Activated T-helper 2 cell treated with anti-CD3 and anti-CD28 coated beads, Interferon-gamma antibody, Interleukin-2, Interleukin-4, amounts not matched to agents 10 μg/mL and 5 μg/mL and 100 μg/mL, durations not matched to agents 14 hours and 24 hours and 36 hours (primary cell): ENCODE results near the gene HOGA1. TPM values are rescaled to one million over a fixed set of nuclear protein-coding genes. Genes with fewer than 3 reads are reported as not detected.

ENCODE experiments used
- DNase-seq: peaks from one replicate; pipeline ENCODE4 v3.0.0; 2021; ENCODE audit warnings: low spot score
- H3K27ac Mint-ChIP-seq: one replicate; pipeline ENCODE4 v1.8.0; 2021; ENCODE audit warnings: mixed read lengths
- H3K27me3 Mint-ChIP-seq: one replicate; pipeline ENCODE4 v1.8.0; 2021; ENCODE audit warnings: low read depth, mixed read lengths
- H3K36me3 Mint-ChIP-seq: one replicate; pipeline ENCODE4 v1.8.0; 2021; ENCODE audit warnings: low read depth, mixed read lengths
- H3K4me1 Mint-ChIP-seq: one replicate; pipeline ENCODE4 v1.8.0; 2021; ENCODE audit warnings: low read depth, mixed read lengths
- H3K4me3 Mint-ChIP-seq: one replicate; pipeline ENCODE4 v1.8.0; 2021; ENCODE audit warnings: low read depth, mild to moderate bottlenecking, moderate library complexity, mixed read lengths
- H3K9me3 Mint-ChIP-seq: one replicate; pipeline ENCODE4 v1.8.0; 2021; ENCODE audit warnings: mixed read lengths
- intact Hi-C: fragments of 100-400 bp; cut with micrococcal nuclease; formaldehyde crosslinking; loops from one replicate; pipeline ENCODE4 v1.15.1; 2023
- total RNA-seq: library from RNA; stranded (reverse); gene quantifications from 2 replicates; pipeline ENCODE4 v1.2.3, GENCODE V29; 2022

The HOGA1 gene
- not detected in 2 replicates for total RNA-seq

DNA sequence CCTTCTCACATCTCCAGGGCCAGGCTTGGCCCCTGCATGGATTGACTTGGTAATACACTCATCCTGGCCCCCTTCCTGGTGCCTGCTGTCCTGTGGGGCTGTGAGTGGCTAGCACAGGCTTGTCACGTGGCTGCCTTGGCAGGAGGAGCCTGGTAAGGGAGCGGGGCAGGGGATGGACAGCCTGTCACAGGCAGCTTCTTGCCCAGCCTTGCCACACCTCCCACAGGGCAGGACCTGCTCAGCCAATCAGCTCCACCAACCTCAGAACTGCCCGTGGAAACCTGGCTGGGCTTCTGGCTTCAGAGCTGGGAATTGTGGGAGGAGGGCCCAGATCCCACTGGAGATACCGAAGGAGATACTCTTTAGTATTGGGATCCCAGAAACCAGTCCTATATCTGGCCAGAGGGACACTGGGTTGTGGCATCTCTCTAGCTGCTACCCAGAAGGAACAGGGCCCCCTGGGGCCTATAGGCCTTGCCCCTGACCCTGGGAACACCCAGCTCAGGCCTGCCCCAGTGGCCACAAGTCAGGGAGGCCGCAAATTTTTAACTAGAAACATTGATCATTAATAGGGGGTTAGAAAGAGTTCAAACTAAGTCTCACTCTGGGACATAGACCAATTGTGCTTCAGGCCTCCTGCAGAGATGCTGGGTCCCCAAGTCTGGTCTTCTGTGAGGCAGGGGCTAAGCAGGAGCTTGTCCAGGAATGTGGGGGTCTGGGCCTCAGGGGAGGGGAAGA is at the start of gene HOGA1:
TSS of gene HOGA1 (plus strand) at position 330 of the 738 bp plus-strand sequence. CDS start at position 645, 315 bp downstream.
- Mint-ChIP-seq H3K4me3 (no peak within 1 kb of the TSS), H3K27me3 (peaks cover 2% of the 10 kb centered on the region), H3K36me3 (no peaks in the 10 kb centered on the region), H3K4me1 (no peaks in the 10 kb centered on the region), H3K9me3 (no peaks in the 10 kb centered on the region), H3K27ac (no peak within 1 kb of the TSS)
- DNase-seq = no peak
- intact Hi-C loops = no loop called here

DNA sequence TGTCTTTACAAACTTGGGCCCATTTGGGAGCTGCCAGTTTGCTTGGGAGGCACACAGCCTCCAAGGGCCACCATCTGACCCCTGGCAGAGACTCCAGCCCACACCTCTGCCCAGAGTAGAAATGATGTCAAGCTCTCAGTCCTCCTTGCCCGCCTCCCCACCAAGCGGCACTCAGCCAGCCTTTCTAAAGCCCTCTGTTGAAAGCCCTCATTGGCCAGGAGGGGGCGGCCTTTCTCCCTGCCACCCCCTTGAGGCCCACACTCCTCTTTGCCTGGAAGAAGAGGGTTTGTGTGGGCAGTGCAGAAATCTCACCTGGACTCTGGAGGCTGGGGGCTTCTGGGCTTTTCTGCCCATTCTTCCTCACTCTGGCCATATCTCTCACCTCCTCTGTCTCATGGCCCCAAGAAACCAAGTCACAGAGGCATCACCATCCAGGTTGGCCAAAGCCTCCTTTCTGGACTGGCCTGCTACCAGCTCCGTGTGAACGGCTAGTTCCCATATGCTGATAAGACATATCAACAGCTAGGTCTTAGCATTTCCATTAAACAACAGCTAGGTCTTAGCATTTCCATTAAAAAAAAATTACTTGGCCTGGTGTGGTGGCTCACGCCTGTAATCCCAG is 49.3 kb upstream of the HOGA1 start:
- H3K36me3 Mint-ChIP-seq = no peaks in the 10 kb centered on the region
- peaks cover 2% of the 10 kb centered on the region for H3K4me1 Mint-ChIP-seq
- no peaks in the 10 kb centered on the region for H3K27me3 Mint-ChIP-seq
- DNase-seq = no peak
- H3K9me3 Mint-ChIP-seq = no peaks in the 10 kb centered on the region
- no peak overlapping the region for H3K27ac Mint-ChIP-seq
- intact Hi-C loops = loop anchor here (1.0 kb wide), 1 partner anchor 18 kb away; no protein-coding TSS in a partner anchor
- no peak overlapping the region for H3K4me3 Mint-ChIP-seq

DNA sequence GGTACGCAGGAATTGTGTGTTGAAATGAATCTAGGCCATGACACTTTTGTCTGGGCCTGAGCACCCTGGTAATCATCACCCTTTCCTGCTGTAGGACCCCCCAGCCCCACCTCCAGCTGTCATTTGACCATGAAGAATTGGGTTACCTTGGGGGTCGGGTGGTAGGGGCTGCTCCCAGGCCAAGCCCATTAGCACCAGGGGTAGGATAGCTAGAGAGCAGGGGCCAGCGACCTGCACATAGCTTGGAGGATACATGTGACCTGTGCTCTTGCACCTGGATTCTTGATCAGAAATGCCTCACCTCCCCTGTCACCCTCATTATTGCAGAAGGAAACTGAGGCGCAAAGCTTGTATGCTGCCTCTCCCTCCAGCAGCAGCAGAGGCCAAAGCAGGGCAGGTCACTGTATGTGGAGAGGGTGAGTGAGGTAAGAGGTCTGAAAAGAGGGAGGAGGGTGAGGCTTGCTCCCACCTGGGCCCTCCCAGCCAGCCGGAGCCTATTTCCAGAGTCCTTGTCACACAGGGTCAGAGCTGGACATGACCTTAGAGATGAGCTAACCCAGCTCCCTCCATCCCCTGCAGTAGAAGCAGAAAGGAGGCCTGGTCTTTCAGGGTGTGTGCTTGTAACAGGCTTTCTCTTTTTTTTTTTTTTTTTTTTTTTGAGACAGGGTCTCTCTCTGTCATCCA is 46.9 kb upstream of the HOGA1 start:
- H3K27me3 Mint-ChIP-seq = no peaks in the 10 kb centered on the region
- no peak overlapping the region for H3K4me3 Mint-ChIP-seq
- no peak for DNase-seq
- intact Hi-C loops = no loop called here
- H3K4me1 Mint-ChIP-seq = peaks cover 8% of the 10 kb centered on the region
- no peak overlapping the region for H3K27ac Mint-ChIP-seq
- no peaks in the 10 kb centered on the region for H3K9me3 Mint-ChIP-seq
- no peaks in the 10 kb centered on the region for H3K36me3 Mint-ChIP-seq

DNA sequence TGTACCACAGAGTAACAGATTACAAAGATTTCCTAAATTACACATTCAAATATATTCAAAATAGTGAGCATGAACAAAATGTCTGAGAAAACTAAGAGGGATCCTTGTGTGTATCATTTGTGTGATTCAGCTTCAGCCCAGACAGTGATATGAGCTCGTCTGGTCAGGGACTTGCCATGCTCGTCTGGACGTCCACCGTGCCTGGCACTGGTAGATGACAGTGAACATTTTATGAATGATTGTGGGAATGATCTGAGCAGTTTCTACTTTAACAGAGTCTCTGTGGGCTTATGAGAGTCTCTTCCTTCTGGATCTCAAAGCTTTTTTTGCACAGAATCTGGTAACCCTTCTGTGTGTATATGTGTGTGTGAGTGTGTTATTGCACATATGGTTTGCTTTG is 45.8 kb upstream of the HOGA1 start:
- H3K9me3 Mint-ChIP-seq = no peaks in the 10 kb centered on the region
- intact Hi-C loops = no loop called here
- H3K27me3 Mint-ChIP-seq = no peaks in the 10 kb centered on the region
- peaks cover 18% of the 10 kb centered on the region for H3K4me1 Mint-ChIP-seq
- no peak for DNase-seq
- H3K27ac Mint-ChIP-seq = no peak overlapping the region
- no peaks in the 10 kb centered on the region for H3K36me3 Mint-ChIP-seq
- H3K4me3 Mint-ChIP-seq = no peak overlapping the region

DNA sequence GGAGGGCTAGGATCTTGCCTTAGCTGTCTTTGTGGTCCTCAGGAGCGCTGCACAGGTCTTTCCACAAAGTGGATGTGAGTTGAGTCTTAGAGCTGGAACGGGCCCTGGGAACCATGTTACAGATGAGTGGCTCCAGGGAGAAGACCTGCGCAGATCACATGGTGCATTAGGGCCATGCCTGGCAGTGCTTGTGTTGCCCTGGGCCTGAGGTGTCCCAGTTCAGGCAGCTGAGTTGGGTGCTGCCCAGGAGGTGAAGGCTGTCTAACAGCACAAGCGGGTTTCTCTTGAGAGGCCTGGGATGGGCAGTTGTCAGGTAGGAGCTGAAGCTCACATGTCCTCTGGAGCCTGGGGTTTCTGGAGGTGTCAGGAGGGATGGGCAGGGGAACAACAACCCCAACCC is 45.4 kb upstream of the HOGA1 start:
- Mint-ChIP-seq H3K4me3 (no peak overlapping the region), H3K36me3 (no peaks in the 10 kb centered on the region), H3K27ac (no peak overlapping the region), H3K27me3 (no peaks in the 10 kb centered on the region), H3K4me1 (peaks cover 22% of the 10 kb centered on the region), H3K9me3 (no peaks in the 10 kb centered on the region)
- intact Hi-C loops = no loop called here
- DNase-seq = no peak

DNA sequence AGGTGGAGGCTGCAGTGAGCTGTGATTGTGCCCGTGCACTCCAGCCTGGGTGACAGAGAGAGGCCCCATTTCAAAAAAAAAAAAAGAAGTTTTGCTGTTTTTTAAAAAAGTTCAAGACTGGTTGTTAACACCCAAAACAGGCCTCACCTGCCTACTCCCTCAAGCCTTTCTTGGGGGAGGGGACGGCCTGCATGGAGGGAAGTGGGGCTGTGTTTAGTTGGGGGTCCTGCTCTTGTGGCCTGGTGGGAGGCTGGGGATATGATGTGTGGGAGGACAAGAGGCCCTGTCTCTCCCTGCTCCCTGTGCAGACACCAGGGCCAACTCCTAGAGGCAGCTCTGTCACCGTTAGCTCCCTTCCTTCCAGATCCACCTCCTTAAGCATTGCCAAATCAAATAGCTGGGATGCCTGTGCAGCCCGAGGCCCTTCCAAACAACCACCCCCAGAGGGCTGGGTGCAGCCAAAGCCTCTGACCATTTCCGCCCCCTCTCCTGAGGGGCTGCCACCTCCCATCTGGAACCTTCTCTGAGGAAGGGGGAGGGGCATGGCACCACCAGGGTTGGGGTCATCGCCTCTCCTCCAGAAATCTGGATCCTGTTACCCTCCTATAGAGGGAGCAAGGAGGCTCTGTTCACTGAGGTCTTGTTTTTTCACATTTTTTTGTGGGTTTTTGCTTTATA is 44.5 kb upstream of the HOGA1 start:
- no peaks in the 10 kb centered on the region for H3K27me3 Mint-ChIP-seq
- no peak overlapping the region for H3K27ac Mint-ChIP-seq
- H3K4me3 Mint-ChIP-seq = no peak overlapping the region
- H3K4me1 Mint-ChIP-seq = peaks cover 21% of the 10 kb centered on the region
- intact Hi-C loops = no loop called here
- no peaks in the 10 kb centered on the region for H3K36me3 Mint-ChIP-seq
- H3K9me3 Mint-ChIP-seq = no peaks in the 10 kb centered on the region
- no peak for DNase-seq

DNA sequence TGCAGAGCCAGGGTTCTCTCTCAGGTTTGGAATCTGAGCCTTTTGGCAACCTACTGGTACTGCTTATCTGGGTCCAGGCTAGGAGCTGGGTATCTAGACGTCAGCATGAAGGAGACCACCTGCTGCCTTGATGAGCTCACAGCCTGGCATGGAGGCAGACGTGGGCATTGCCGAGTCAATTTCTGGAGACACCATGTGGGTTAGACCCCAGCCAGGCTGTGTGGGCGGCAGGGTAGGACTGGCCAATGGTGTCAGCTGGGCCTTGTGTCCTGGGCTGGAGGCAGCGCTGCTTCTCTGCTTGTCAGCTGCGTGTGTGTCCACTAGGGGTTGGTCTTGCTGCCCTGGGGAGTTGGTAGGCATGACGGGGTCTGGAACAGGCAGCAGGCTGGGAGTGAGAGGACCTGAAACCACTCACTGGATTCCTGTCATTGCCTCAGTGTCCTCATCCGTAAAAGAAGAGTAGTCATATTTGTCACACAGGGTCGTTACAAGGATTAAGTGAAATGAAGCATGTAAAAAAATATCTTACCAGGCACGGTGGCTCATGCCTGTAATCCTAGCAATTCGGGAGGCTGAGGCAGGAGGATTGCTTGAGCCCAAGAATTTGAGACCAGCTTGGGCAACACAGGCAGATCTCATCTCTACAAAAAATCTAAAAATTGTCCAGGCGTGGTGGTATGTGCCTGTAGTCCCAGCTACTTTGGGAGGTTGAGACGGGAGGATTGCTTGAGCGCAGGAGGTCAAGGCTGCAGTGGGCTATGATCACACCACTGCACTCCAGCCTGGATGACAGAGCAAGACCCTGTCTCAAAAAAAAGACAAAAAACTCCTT is 43.3 kb upstream of the HOGA1 start:
- H3K4me3 Mint-ChIP-seq = no peak overlapping the region
- DNase-seq = no peak
- peaks cover 22% of the 10 kb centered on the region for H3K4me1 Mint-ChIP-seq
- H3K27ac Mint-ChIP-seq = no peak overlapping the region
- H3K27me3 Mint-ChIP-seq = no peaks in the 10 kb centered on the region
- intact Hi-C loops = no loop called here
- no peaks in the 10 kb centered on the region for H3K36me3 Mint-ChIP-seq
- no peaks in the 10 kb centered on the region for H3K9me3 Mint-ChIP-seq

DNA sequence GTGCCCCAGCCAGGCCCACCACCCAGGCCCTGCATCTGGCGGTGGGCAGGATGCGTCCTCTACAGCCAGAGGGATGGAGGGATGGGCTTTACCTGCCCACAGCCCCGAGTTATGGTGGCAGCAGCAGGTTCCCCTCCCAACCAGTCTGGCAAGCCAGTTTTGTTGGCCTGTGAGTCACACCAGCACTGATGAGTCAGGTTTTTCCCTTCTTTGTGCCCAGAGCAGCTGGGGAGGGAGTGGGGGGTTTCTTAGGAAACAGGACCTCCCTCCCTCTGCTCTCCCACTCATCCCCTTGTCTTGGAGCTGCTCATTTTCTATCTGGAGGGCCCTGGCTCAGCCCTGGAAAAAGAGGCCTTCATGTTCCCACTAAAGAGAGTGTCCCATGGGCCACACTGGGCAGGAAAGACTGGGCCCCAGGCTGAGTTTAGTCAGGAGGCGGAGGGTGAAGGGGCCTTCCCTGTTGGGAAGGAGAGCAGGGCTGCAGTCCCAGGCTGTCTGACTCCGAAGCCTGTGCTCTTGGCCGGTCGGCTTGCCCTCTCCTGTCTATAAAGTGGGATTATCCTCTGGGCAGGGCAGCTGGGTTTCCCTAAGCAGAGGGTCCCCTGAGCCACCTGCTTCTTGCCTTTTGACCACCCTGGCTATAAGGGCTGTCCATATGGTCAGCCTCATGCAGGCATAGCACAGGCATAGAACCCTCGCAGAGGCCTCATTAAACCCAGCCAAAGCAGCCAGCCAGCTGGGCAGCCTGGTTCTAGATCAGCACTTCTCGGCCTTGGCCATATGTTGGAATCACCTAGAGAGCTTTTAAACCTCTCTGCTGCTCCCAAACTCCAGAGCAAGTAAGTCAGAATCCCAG is 41.8 kb upstream of the HOGA1 start:
- intact Hi-C loops = loop anchor here (2.0 kb wide), 1 partner anchor 44 kb away; the partner anchor contains the start of genes MMS19 and UBTD1
- Mint-ChIP-seq H3K9me3 (no peaks in the 10 kb centered on the region), H3K4me3 (no peak overlapping the region), H3K4me1 (peaks cover 22% of the 10 kb centered on the region), H3K27ac (peak overlapping the region; percentile 65), H3K36me3 (no peaks in the 10 kb centered on the region), H3K27me3 (no peaks in the 10 kb centered on the region)
- no peak for DNase-seq

DNA sequence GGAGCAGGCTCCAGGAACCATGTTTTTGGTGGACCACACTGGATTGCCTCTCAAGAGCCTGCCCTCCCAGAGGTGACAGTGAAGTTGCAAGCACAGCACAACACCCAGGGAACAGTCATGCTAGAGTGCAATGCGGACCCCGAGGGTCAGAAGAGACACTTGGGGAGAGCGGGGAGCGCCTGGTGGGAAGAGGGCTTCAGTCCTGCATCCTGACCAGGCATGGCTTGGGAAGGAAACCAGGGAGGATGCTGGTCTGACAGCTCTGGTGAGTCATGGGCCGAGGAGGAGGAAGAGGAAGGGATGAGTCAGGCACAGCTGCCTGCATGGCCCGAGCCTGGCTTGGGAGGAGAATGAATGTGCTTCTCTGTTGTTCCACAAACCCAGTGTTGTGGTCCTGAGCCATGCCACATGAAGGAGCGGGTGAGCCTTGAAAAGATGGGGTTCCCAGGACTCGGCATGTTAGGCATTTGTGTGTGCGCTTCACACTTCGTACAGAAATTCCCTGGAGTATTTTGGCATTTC is 41.1 kb upstream of the HOGA1 start:
- Mint-ChIP-seq H3K36me3 (no peaks in the 10 kb centered on the region), H3K4me1 (peaks cover 22% of the 10 kb centered on the region), H3K27ac (peak overlapping the region; percentile 43), H3K27me3 (no peaks in the 10 kb centered on the region), H3K4me3 (no peak overlapping the region), H3K9me3 (no peaks in the 10 kb centered on the region)
- intact Hi-C loops = loop anchor here (2.0 kb wide), 1 partner anchor 44 kb away; the partner anchor contains the start of genes MMS19 and UBTD1
- peak; percentile 18 for DNase-seq

DNA sequence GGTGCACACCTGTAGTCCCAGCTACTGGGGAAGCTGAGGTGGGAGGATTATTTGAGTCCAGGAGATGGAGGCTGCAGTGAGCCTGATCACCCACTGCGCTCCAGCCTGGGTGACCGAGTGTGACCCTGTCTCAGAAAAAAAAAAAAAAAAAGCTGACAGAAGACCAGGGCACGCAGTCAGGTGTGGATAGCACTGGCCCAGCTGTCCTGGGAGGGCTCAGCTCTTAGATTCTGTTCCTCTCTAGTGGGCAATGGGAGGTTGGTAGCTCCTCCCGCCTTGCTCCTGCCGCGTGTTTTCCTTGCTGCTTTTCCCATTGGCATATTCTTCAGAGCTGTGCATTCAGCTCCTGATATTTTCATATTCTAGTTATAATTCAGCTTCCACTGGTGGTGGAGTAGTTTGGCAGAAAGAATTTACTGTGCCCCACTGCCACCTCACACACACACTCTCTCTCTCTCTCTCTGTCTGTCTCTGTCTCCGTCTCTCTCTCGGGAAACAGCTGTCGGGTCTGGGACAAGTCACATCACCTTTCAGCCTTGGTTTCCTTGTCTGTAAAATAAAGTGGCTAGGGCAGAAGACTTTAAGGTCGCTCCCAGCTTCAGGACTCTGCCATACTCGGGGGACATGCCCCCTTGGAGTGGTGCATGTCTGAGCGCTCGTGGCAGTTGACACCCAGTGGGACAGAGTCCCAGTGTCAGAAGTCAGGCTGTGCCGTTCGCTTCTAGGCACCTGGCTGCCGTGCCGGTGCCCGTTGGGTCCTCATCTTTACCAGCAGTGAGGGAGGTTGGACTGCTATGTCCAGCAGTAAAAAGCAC is 37.5 kb upstream of the HOGA1 start:
- H3K27ac Mint-ChIP-seq = no peak overlapping the region
- H3K4me3 Mint-ChIP-seq = no peak overlapping the region
- H3K36me3 Mint-ChIP-seq = no peaks in the 10 kb centered on the region
- no peaks in the 10 kb centered on the region for H3K27me3 Mint-ChIP-seq
- no peaks in the 10 kb centered on the region for H3K9me3 Mint-ChIP-seq
- intact Hi-C loops = no loop called here
- DNase-seq = no peak
- H3K4me1 Mint-ChIP-seq = peaks cover 22% of the 10 kb centered on the region

DNA sequence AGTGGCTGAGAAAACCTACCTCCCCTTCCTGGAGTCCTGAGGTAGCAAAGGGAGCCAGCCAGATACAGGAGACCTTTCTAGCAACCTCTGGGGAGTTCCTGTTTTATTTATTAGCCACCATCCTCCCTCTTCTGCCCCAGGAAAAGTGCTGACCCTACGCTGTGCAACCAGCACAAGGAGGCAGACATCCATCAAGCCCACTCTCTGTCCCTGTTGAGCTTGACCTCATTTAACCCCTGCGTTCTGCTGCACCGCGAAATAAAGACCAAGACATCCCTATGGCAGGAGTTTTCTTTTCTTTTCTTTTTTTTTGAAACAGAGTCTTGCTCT is 37.0 kb upstream of the HOGA1 start:
- Mint-ChIP-seq H3K4me1 (peaks cover 18% of the 10 kb centered on the region), H3K9me3 (no peaks in the 10 kb centered on the region), H3K36me3 (no peaks in the 10 kb centered on the region), H3K27me3 (no peaks in the 10 kb centered on the region), H3K27ac (no peak overlapping the region), H3K4me3 (no peak overlapping the region)
- DNase-seq = no peak
- intact Hi-C loops = no loop called here
